Pancreas (tissue), 10 donors: Measurements from ENCODE around the gene C2orf76. TPM values are rescaled to one million over a fixed set of nuclear protein-coding genes. Genes with fewer than 3 reads are reported as not detected.

Experiments
- ATAC-seq, 4 donors: fragments of 200-7000 bp; cut with Tn5 transposase; one replicate each; pipeline versions ENCODE4 v1.8.0 to v1.9.1; 2020; ENCODE audit warnings: mild to moderate bottlenecking in 4 of 4, moderate library complexity in 4 of 4
- DNase-seq, 6 donors: peaks; one replicate each; pipeline ENCODE4 v3.0.0-alpha.2; 2020
- FAIRE-seq: peaks from 2 replicates; lab custom pipeline; 2012; peaks lifted over from hg19 to GRCh38; lab: Jason Lieb, UNC
- H3K27ac ChIP-seq, 4 donors: fragments of 200-600 bp; sonication (generic); 1 replicate in 3 of 4; 2 replicates in 1 of 4; pipeline versions ENCODE4 v1.5.0 to v1.8.0; 2020
- H3K27me3 ChIP-seq, 4 donors: fragments of 200-600 bp; one replicate each; pipeline ENCODE4 v1.8.0; 2021
- H3K36me3 ChIP-seq, 3 donors: fragments of 200-600 bp; sonication (generic) in 1 of 3; one replicate each; pipeline versions ENCODE4 v1.5.0 to v1.8.0; 2020 to 2021
- H3K4me1 ChIP-seq, 3 donors: fragments of 200-600 bp; one replicate each; pipeline ENCODE4 v1.8.0; 2021
- H3K4me3 ChIP-seq, 4 donors: fragments of 200-600 bp; sonication (generic) in 2 of 4; one replicate each; pipeline versions ENCODE4 v1.5.0 to v1.8.0; 2020 to 2021
- H3K9me3 ChIP-seq, 4 donors: fragments of 200-600 bp; one replicate each; pipeline ENCODE4 v1.8.0; 2021
- WGBS, 2 donors: extraction: QIAGEN DNeasy Blood & Tissue Kit; methylation state at CpG; one replicate each; pipeline ENCODE4 v1.1.7; 2013; 5-methylcytosine and 5-hydroxymethylcytosine counted together
- intact Hi-C, 3 donors: fragments of 100-400 bp; cut with DNase I; formaldehyde crosslinking; loops; one replicate each; pipeline versions ENCODE4 v1.11.1 to v1.14.2; 2022
- polyA plus RNA-seq, 2 donors: library from polyadenylated mRNA; stranded (reverse); fragments of 200-250 nt; gene quantifications; one replicate each; pipeline ENCODE4 v1.2.3, GENCODE V29; 2013
- total RNA-seq, 6 donors: library from RNA; stranded (reverse); fragmentation: NEBNext Ultra II Directional in 4 of 6; extraction: Animal tissue kit (Norgen Biotek cat#: 25700) in 4 of 6; gene quantifications; one replicate each; pipeline versions ENCODE4 v1.2.1 to v1.2.4, GENCODE V29; 2021 to 2023
- TF ChIP-seq, protein P1 (sequence below), 4 donors: fragments of 200-600 bp; sonication (generic) in 3 of 4; IDR thresholded peaks; one replicate each; pipeline versions ENCODE4 v1.5.0 to v1.8.0; 2021; ENCODE audit warnings: antibody characterized with exemption in 4 of 4
- donor health status: healthy with polysubstance abuse.
- donor health status: DM: no; HTN: no; CAD: no; lungs with moderate emphysema.
- donor health status: DM: no; HTN: no; CAD: no.
- donor health status: control.
- donor health status: control.
- donor health status: Bipolar disorder and iron deficiency.
- donor health status: DM: yes; HTN: yes; CAD: no.
- donor health status: DM: no; HTN: no; CAD: no.
- donor health status: DM: no; HTN: no; CAD: no.
- donor health status: DM: yes; HTN: yes; CAD: no.

The C2orf76 gene
- total and polyA plus RNA-seq, 8 donors = 3.8 to 12.0 (median 5.6) TPM

DNA sequence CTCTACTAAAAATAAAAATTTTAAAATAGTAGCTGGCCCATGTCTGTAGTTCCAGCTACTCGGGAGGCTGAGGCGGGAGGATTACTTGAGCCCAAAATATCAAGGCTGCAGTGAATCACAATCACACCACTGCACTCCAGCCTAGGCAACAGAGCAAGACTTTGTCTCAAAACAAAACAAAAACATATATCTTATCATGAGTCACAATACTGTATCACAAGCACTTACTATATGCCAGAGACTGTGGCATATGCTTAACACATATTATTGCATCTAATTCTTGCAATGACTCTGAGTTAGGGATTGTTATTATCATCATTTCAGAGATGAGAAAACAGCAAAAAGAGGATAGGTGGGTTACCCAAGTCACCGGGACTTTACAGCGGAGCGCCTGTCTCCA is 35.5 kb upstream of the C2orf76 start:
- peak overlapping the region in 2 of 4 donors; percentile 54 to 72 for H3K27ac ChIP-seq
- H3K4me1 ChIP-seq = peaks cover 0 to 9% (median 6%) of the 10 kb centered on the region in 3 donors
- intact Hi-C loops = loop anchor here in 1 of 3 donors (10.0 kb wide), 1 partner anchor 263 kb away; no protein-coding TSS in a partner anchor
- no peak for ATAC-seq
- no peak for DNase-seq
- FAIRE-seq = no peak
- no peaks in the 10 kb centered on the region for H3K27me3 ChIP-seq
- no peak overlapping the region for H3K4me3 ChIP-seq
- no peaks in the 10 kb centered on the region for H3K9me3 ChIP-seq
- TF ChIP-seq, protein P1, sequence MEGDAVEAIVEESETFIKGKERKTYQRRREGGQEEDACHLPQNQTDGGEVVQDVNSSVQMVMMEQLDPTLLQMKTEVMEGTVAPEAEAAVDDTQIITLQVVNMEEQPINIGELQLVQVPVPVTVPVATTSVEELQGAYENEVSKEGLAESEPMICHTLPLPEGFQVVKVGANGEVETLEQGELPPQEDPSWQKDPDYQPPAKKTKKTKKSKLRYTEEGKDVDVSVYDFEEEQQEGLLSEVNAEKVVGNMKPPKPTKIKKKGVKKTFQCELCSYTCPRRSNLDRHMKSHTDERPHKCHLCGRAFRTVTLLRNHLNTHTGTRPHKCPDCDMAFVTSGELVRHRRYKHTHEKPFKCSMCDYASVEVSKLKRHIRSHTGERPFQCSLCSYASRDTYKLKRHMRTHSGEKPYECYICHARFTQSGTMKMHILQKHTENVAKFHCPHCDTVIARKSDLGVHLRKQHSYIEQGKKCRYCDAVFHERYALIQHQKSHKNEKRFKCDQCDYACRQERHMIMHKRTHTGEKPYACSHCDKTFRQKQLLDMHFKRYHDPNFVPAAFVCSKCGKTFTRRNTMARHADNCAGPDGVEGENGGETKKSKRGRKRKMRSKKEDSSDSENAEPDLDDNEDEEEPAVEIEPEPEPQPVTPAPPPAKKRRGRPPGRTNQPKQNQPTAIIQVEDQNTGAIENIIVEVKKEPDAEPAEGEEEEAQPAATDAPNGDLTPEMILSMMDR (IDR thresholded peaks at IDR 0.05) = no peak
- WGBS, 2 donors = 90 to 95% methylated on average over 5 of the region's 5 CpGs
- H3K36me3 ChIP-seq = no peaks in the 10 kb centered on the region

DNA sequence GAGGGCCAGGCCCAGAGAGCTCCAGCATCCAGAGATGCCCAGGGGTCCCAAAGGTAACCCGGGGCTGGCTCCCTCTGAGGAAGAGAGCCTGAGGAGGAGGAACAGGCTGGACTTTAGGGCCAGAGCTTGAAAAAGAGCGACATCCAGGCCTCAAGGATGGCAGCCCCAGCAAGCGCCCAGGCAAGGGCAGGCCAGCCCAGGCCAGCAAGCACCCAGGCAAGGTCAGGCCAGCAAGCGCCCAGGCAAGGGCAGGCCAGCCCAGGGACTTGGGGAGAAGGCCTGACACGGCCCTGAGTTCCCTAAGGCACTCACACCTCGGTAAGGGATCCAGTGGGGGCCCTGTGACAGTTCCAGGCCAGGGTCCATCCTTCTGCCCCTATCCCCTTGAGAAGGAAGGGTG is 30.6 kb upstream of the C2orf76 start:
- ATAC-seq = no peak
- no peak overlapping the region for H3K27ac ChIP-seq
- 82 to 92% methylated on average over 5 to 6 of the region's 6 CpGs for WGBS, 2 donors
- no peak for FAIRE-seq
- TF ChIP-seq, protein P1 (IDR thresholded peaks at IDR 0.05) = no peak
- H3K27me3 ChIP-seq = no peaks in the 10 kb centered on the region
- DNase-seq = no peak
- no peak overlapping the region for H3K4me3 ChIP-seq
- H3K36me3 ChIP-seq = no peaks in the 10 kb centered on the region
- H3K4me1 ChIP-seq = no peaks in the 10 kb centered on the region
- no peaks in the 10 kb centered on the region for H3K9me3 ChIP-seq
- intact Hi-C loops = no loop called here

DNA sequence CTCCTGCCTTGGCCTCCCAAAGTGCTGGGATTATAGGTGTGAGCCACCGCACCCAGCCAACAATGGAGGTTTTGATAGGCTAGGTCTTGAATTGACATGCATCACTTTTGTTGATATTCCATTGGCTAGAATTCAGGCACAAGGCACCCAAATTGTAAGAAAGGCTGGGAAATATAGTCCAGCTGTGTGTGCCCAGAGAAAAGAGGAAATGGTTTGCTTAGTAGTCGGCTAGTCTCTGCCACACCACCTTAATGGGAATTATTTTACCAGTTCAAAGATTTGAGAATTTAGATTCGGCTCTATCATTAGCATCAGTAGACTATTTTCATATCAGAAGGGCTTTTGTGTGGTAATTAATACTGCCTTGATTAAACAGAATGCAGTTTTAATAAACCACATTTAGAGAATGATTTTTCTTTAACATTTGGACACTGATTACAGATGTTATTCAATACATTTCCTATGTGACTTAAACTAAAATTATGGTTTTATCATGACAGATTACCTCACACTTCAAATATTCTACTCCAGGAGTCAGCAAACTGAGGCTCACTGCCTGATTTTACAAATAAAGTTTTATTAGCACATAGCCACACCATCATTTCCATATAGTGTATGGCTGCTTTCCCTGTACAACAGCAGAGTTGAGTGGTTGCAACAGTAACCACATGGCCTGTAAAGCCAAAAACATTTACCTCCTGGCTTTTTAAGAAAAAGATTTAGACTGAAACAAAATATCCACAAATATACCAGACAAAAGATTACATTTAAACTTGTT is 27.5 kb upstream of the C2orf76 start:
- ATAC-seq = no peak
- Histone ChIP-seq H3K4me3 (no peak overlapping the region), H3K27ac (no peak overlapping the region), H3K27me3 (no peaks in the 10 kb centered on the region), H3K9me3 (no peaks in the 10 kb centered on the region), H3K4me1 (peaks cover 4 to 14% (median 12%) of the 10 kb centered on the region in 3 donors), H3K36me3 (no peaks in the 10 kb centered on the region)
- FAIRE-seq = no peak
- DNase-seq = no peak
- WGBS, 2 donors = 86 to 95% methylated on average over 3 of the region's 3 CpGs
- TF ChIP-seq, protein P1 (IDR thresholded peaks at IDR 0.05) = no peak
- intact Hi-C loops = no loop called here

DNA sequence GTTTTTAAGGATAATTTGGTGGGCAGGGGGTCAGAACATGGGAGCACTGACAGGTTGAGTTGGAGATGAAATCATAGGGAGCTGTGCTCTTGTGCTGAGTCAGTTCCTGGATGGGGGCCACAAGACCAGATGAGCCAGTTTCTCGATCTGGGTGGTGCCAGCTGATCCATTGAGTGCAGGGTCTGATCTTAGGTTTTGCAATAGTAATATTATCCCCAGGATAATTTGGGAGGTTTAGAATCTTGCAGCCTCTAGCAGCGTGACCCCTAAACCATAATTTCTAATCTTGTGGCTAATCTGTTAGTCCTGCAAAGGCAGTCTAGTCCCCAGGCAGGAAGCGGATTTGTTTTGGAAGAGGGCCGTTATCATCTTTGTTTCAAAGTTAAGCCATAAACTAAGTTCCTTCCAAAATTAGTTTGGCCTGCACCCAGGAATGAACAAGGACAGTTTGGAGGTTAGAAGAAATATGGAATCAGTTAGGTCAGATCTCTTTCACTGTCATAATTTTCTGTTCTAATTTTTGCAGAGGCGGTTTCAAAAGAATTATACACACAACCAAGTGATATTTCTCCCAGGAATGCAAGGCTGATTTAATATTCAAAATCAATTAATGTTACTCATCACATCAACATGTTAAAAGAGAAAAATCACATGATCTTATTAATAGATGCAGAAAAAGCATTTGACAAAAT is 23.1 kb upstream of the C2orf76 start:
- Histone ChIP-seq H3K27ac (peak overlapping the region in 1 of 4 donors; percentile 10), H3K4me3 (no peak overlapping the region), H3K4me1 (peaks cover 9 to 28% (median 27%) of the 10 kb centered on the region in 3 donors), H3K27me3 (no peaks in the 10 kb centered on the region), H3K9me3 (no peaks in the 10 kb centered on the region), H3K36me3 (no peaks in the 10 kb centered on the region)
- WGBS, 2 donors = 17 to 19% methylated on average over 5 of the region's 5 CpGs
- ATAC-seq (peak; percentile 64 to 74 (median 72)), FAIRE-seq (no peak), DNase-seq (peak in 5 of 6 donors; percentile 71 to 84 (median 81))
- TF ChIP-seq, protein P1 (IDR thresholded peaks at IDR 0.05) = no peak
- intact Hi-C loops = no loop called here
